Right lung (tissue), 5 donors: ENCODE results near the gene PCDHGA11. TPM values are rescaled to one million over a fixed set of nuclear protein-coding genes. Genes with fewer than 3 reads are reported as not detected.
"Not testable (repeated sequence)": the region's sequence is repeated elsewhere in the genome, so short reads cannot be mapped to it uniquely, and the experiment has no call there.

Experiments used
- DNase-seq, 2 donors: peaks; one replicate each; pipeline ENCODE4 v3.0.0-alpha.2; 2013
- polyA plus RNA-seq, 5 donors: library from polyadenylated mRNA; unstranded; fragments of 120-200 nt; gene quantifications; one replicate each; pipeline versions ENCODE4 v1.2.1 to v1.2.3, GENCODE V29; 2013; ENCODE audit warnings: inconsistent platforms in 1 of 5, low replicate concordance in 1 of 5; ENCODE audit not compliant: insufficient read length in 5 of 5, insufficient read depth in 1 of 5

PCDHGA11 gene
- polyA plus RNA-seq, 5 donors = 2.7 to 4.4 (median 3.2) TPM

GRCh38 chr5:141430332-141431113 lies 9.7 kb downstream of the PCDHGA11 start, which contains the start of gene PCDHGA12:
Gene PCDHGA12 (plus strand): TSS chr5:141430507. CDS start chr5:141430760, 253 bp downstream.
- DNase-seq = no peak

GRCh38 chr5:141431286-141431685 lies 10.4 kb downstream of the PCDHGA11 start:
- no peak for DNase-seq

GRCh38 chr5:141432308-141432707 lies 11.5 kb downstream of the PCDHGA11 start:
- DNase-seq = not testable (repeated sequence)

GRCh38 chr5:141432726-141433125 lies 11.9 kb downstream of the PCDHGA11 start:
- not testable (repeated sequence) for DNase-seq

GRCh38 chr5:141434006-141434405 lies 13.2 kb downstream of the PCDHGA11 start:
- DNase-seq = no peak

- no peak for DNase-seq
Measured at GRCh38 chr5:141437221-141437620, 16.4 kb downstream of the PCDHGA11 start.

- no peak for DNase-seq
Measured at GRCh38 chr5:141439411-141440141, 18.7 kb downstream of the PCDHGA11 start.

DNA sequence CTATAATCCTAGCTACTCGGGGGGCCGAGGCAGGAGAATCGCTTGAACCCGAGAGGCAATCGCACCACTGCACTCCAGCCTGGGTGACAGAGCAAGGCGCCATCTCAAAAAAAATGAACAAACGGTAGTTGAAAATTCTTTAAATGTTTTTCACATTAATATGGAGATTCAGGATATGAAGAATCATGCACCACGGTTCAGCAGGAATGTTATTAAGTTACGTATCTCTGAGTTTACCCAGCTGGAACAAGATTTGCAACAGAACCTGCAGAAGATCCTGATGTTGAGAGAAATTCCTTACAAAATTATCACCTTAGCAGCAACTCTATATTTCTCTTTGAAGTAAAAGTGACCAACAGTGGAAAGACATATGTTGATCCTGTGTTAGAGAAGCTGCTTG lies 19.5 kb downstream of the PCDHGA11 start:
- no peak for DNase-seq

DNA sequence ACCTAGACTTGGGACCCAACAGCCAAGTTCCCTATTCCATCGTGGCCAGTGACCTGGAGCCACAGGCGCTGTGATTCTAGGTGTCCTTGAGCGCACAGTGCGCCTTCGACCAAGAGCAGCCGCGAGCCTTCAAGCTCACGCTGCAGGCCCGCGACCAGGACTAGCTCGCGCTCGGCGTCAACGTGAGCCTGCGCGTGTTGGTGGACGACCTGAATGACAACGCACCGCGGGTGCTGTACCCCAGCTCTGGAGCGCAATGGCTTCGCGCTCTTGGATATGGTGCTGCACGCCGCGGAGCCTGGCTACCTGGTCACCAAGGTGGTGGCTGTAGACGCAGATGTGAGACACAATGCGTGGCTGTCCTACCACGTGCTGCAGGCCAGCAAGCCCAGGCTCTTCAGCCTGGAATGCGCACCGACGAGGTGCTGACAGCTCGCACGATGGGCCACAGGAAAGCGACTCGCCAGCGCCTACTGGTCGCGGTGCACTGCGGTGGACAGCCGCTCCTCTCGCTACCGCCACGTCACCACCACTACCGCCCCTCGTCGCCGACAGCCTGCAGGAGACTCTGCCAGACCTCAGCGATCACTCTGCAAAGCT lies 20.8 kb downstream of the PCDHGA11 start:
- no peak for DNase-seq

GRCh38 chr5:141465351-141465750 lies 44.5 kb downstream of the PCDHGA11 start:
- no peak for DNase-seq

Other genes starting within 250 kb of the PCDHGA11 start
- 1 to 10 TPM; 3.9 to 6.0 (median 4.7) TPM for gene PCDHB7, start 248.4 kb upstream of the PCDHGA11 start, polyA plus RNA-seq
- 1 to 10 TPM; 1.1 to 2.5 (median 2.2) TPM for gene PCDHB8, start 243.3 kb upstream of the PCDHGA11 start, polyA plus RNA-seq
- 1 to 10 TPM; 4.7 to 6.6 (median 4.9) TPM for gene PCDHB16, start 238.7 kb upstream of the PCDHGA11 start, polyA plus RNA-seq
- gene PCDHB9, start 233.9 kb upstream of the PCDHGA11 start, polyA plus RNA-seq = 1 to 10 TPM; 3.1 to 5.6 (median 4.0) TPM
- 1 to 10 TPM; 5.0 to 7.5 (median 6.9) TPM for gene PCDHB10, start 228.7 kb upstream of the PCDHGA11 start, polyA plus RNA-seq
- 1 to 10 TPM; 1.7 to 4.5 (median 3.3) TPM for gene PCDHB11, start 221.4 kb upstream of the PCDHGA11 start, polyA plus RNA-seq
- gene PCDHB12, start 212.3 kb upstream of the PCDHGA11 start, polyA plus RNA-seq = 1 to 10 TPM; 4.3 to 6.6 (median 5.4) TPM
- 1 to 10 TPM; 3.9 to 6.0 (median 5.0) TPM for gene PCDHB13, start 207.1 kb upstream of the PCDHGA11 start, polyA plus RNA-seq
- 10 to 100 TPM in 1 of 5 donors, 1 to 10 TPM in 4; 9.1 to 10.3 (median 9.3) TPM for gene PCDHB14, start 197.7 kb upstream of the PCDHGA11 start, polyA plus RNA-seq
- gene PCDHB15, start 175.7 kb upstream of the PCDHGA11 start, polyA plus RNA-seq = 10 to 100 TPM in 3 of 5 donors, 1 to 10 TPM in 2; 9.4 to 13.2 (median 10.2) TPM
- gene SLC25A2, start 117.0 kb upstream of the PCDHGA11 start, polyA plus RNA-seq = under 1 TPM; 0.08 to 0.26 (median 0.17) TPM
- gene TAF7, start 100.3 kb upstream of the PCDHGA11 start, polyA plus RNA-seq = 100 to 1,000 TPM; 124 to 151 (median 140) TPM
- 1 to 10 TPM in 1 of 5 donors, under 1 TPM in 4; 0.50 to 1.0 (median 0.72) TPM for gene PCDHGA1, start 90.5 kb upstream of the PCDHGA11 start, polyA plus RNA-seq
- gene PCDHGA2, start 82.3 kb upstream of the PCDHGA11 start, polyA plus RNA-seq = 1 to 10 TPM; 3.0 to 7.3 (median 4.2) TPM
- 1 to 10 TPM; 2.0 to 3.9 (median 2.8) TPM for gene PCDHGA3, start 77.2 kb upstream of the PCDHGA11 start, polyA plus RNA-seq
- 1 to 10 TPM; 1.2 to 1.7 (median 1.7) TPM for gene PCDHGB1, start 71.0 kb upstream of the PCDHGA11 start, polyA plus RNA-seq
- gene PCDHGA4, start 66.0 kb upstream of the PCDHGA11 start, polyA plus RNA-seq = 1 to 10 TPM; 1.9 to 3.3 (median 2.4) TPM
- gene PCDHGB2, start 61.1 kb upstream of the PCDHGA11 start, polyA plus RNA-seq = 1 to 10 TPM; 4.0 to 6.0 (median 4.3) TPM
- 1 to 10 TPM; 2.7 to 4.5 (median 3.7) TPM for gene PCDHGA5, start 56.9 kb upstream of the PCDHGA11 start, polyA plus RNA-seq
- 1 to 10 TPM; 2.0 to 3.0 (median 2.5) TPM for gene PCDHGB3, start 50.8 kb upstream of the PCDHGA11 start, polyA plus RNA-seq
- gene PCDHGA6, start 47.2 kb upstream of the PCDHGA11 start, polyA plus RNA-seq = 1 to 10 TPM; 4.2 to 6.1 (median 4.6) TPM
- gene PCDHGA7, start 38.3 kb upstream of the PCDHGA11 start, polyA plus RNA-seq = 1 to 10 TPM; 1.7 to 2.1 (median 1.9) TPM
- 1 to 10 TPM; 3.1 to 5.0 (median 4.2) TPM for gene PCDHGB4, start 33.4 kb upstream of the PCDHGA11 start, polyA plus RNA-seq
- gene PCDHGA8, start 28.4 kb upstream of the PCDHGA11 start, polyA plus RNA-seq = 1 to 10 TPM in 1 of 5 donors, under 1 TPM in 4; 0.50 to 1.1 (median 0.74) TPM
- gene PCDHGB5, start 23.1 kb upstream of the PCDHGA11 start, polyA plus RNA-seq = 1 to 10 TPM; 6.8 to 8.5 (median 7.7) TPM
- gene PCDHGA9, start 18.3 kb upstream of the PCDHGA11 start, polyA plus RNA-seq = 1 to 10 TPM; 4.4 to 8.3 (median 5.7) TPM
- gene PCDHGB6, start 13.0 kb upstream of the PCDHGA11 start, polyA plus RNA-seq = 1 to 10 TPM; 6.4 to 9.3 (median 7.8) TPM
- 1 to 10 TPM; 4.2 to 5.4 (median 4.5) TPM for gene PCDHGA10, start 8.1 kb upstream of the PCDHGA11 start, polyA plus RNA-seq
- 10 to 100 TPM; 13.1 to 15.2 (median 13.9) TPM for gene PCDHGB7, start 3.4 kb upstream of the PCDHGA11 start, polyA plus RNA-seq
- gene PCDHGA12, start 9.5 kb downstream of the PCDHGA11 start, polyA plus RNA-seq = 1 to 10 TPM; 2.3 to 4.3 (median 3.4) TPM
- gene PCDHGC3, start 54.9 kb downstream of the PCDHGA11 start, polyA plus RNA-seq = 100 to 1,000 TPM; 102 to 151 (median 113) TPM
- gene PCDHGC4, start 64.0 kb downstream of the PCDHGA11 start, polyA plus RNA-seq = 1 to 10 TPM; 1.5 to 2.7 (median 1.7) TPM
- gene PCDHGC5, start 68.0 kb downstream of the PCDHGA11 start, polyA plus RNA-seq = 1 to 10 TPM in 2 of 5 donors, under 1 TPM in 3; 0.76 to 1.2 (median 0.85) TPM
- 10 to 100 TPM; 43.3 to 54.3 (median 47.7) TPM for gene DIAPH1, start 197.9 kb downstream of the PCDHGA11 start, polyA plus RNA-seq
- gene HDAC3, start 215.8 kb downstream of the PCDHGA11 start, polyA plus RNA-seq = 100 to 1,000 TPM in 4 of 5 donors, 10 to 100 TPM in 1; 95.5 to 120 (median 106) TPM
- under 1 TPM; 0.16 to 0.58 (median 0.37) TPM for gene RELL2, start 215.9 kb downstream of the PCDHGA11 start, polyA plus RNA-seq
- 10 to 100 TPM; 18.7 to 26.5 (median 19.1) TPM for gene FCHSD1, start 230.4 kb downstream of the PCDHGA11 start, polyA plus RNA-seq